ENCODE results near the gene ERGIC1. TPM values are rescaled to one million over a fixed set of nuclear protein-coding genes. Genes with fewer than 3 reads are reported as not detected.

The ERGIC1 gene
- total RNA-seq, 1 experiment from 2014 or later: 159 TPM

- no peak for DNase-seq (ENCODE audit: low spot score)
These were observed 65.4 kb downstream of the ERGIC1 start for GRCh38 chr5:172899436-172899835.

DNA sequence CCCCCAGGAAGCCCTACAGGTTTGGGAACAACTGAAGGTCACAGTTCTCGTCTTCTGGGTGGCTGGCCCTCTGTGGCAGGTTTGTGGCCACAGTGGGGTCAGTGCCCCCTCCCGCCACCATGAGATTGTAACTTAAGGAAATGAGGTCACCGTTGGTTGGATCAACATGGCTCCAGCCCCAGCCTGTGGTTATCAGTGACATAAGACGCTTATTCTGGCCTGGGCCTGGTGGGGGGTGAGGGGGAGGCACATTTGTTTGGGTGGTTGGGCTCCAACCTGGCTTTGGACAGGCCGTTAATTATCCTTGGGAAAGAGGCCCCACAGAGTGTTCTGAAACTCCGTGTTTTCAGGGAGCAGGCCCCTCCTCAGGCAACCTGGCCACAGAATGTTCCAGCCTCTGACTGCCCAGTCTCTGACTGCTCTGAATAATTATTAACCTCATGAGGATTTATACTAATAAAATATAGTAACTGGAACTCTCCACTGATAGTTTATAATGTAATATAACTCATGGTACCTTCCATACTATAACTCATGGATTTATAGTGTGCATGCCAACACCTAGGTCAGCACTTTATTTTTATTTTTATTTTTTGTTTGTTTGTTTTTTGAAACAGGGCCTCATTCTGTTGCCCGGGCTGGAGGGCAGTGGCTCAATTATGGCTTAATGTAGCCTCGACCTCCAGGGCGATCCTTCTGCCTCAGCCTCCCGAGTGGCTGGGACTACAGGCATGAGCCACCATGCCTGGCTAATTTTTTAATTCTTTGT is 67.1 kb downstream of the ERGIC1 start:
- DNase-seq (ENCODE audit: low spot score): no peak

DNA sequence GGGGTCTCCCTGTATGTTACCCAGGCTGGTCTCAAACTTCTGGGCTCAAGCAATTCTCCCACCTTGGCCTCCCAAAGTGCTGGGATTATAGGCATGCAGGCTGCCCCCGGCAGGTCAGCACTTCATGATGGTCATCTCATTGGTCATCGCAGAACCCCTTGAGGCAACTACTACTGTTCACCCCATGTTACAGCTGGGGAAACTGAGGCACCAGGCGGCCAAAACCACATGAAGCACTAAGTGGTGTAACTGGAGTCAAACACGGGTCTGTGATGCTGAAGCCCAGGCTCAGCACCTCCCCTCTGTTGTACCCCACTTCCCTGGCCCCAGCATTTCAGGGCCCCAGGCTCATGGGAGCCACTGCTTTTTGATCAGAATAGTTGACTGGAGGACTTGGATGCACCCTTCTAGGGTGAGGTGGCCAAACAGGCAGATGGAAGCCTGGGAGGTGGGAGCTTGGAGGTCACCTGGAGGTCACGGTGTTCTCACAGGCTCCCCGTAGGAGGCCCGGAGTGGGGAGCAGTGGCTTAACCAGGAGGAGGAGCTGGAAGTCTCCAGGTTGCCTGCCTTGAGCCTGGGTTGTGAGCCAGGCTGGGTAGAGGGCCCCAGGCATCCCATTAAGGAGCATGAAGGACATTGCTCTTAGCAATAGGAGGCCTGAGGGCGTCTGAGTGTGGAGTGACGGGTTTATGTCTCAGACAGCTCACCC is 67.9 kb downstream of the ERGIC1 start:
- no peak for DNase-seq (ENCODE audit: low spot score)

- peak; percentile 52 for DNase-seq (ENCODE audit: low spot score)
These were observed 68.7 kb downstream of the ERGIC1 start for GRCh38 chr5:172902497-172903472.

DNA sequence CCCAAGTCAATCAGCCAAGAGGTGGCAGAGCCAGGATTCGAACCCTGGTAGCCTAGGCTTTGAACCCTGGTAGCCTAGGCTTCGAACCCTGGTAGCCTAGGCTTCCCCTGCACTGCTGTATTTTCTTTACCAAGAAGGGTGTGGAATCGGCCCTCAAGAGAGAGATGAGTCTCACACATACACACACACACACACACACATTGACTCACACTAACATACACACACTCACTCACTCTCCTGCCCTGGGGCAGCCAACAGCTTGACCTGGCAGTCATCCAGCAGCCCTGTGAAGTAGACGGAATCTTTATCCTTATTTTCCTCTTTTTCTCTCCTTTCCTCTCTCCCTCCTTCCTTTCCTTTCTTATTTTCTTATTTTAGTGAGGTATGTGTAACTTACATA is 69.7 kb downstream of the ERGIC1 start:
- DNase-seq (ENCODE audit: low spot score): peak; percentile 62

- DNase-seq (ENCODE audit: low spot score): no peak
These were observed 70.2 kb downstream of the ERGIC1 start for GRCh38 chr5:172904312-172904642.

DNA sequence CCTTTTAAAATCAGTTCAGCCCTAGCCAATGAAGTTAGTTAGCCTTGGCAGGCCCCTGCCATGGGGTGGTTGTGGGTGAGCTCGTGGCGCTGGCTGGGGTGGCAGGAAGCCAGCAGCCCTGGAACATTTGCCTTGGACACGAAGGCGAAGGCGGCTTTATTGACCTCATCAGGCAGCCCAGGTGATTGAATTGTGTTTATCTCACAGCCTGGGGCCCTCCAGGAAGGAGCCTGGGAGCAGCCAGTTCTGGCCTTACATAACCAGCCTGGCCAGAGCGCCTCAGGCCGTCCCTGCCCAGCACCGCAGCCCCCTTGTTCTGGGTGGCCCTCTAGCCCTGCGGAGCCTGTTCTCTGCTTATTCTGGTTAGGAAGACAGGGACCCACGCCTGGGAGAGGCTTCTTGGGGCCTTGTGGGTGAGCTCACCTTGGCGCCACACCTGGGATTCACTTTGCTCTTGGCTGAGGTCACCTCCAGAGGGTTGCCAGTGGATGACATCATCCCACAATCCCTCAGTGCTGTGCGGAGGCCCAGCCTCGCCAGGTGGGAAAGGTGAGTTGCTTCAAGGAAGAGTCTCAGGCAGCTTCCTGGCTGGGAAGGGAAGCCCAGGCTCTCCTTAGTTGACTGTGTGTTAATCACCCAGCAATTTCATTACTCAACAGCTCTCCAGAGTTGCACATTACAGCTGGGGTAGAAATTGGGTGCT is 70.7 kb downstream of the ERGIC1 start:
- peak; percentile 93 for DNase-seq (ENCODE audit: low spot score)

DNA sequence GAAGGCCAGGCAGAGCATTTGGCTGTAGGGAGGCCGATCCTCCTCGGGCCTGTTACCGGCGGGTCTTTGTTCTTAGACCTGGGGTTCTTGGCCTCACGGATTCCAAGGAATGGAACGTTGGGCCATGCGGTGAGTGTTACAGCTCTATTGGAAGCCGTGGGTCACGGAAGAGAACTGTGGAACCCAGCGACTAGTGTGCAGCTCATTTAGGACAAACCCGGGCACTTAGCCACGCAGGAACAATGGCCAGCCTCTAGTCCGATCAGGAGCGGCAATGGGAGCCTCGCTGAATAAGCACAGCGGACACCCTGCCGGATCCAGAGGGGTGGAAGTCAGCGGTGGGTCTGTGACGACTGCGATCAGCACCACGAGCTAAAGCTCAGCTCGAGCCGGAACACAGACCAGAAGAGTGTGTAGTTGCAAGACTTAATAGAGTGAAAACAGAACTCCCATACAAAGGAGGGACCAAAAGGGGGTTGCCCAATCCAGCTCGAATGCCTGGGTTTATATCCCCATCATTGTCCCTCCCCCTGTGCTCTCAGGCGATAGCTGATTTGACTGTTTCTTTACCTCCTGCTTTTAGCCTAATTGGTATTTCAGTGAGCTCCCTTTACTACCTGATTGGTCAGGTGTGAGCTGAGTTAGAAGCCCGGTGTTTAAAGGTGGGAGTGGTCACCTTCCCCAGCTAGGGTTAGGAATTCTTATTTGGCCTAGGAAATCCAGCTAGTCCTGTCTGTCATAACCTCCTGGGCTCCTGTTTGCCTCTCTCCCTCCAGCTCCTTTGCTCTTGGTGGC is 71.5 kb downstream of the ERGIC1 start:
- DNase-seq (ENCODE audit: low spot score): no peak

DNA sequence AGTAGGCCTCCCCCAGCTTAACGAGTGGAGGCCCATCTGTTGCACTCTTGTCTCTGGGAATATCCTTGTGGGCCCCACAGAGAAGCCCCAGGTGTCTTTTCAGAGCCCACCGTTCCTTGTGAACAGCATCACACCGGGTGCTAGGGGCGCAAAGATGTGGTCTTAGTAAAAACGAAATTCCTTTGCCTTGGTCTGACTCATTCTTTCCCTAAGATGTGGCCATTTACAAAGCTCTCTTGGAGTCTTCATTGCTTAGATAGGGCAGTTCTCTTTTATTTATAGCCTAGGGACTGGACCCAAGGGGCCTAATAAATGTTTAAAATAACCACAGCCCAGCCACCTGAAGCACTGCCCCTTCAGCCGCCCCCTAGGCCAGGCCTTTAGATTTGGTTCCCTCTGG is 72.4 kb downstream of the ERGIC1 start:
- no peak for DNase-seq (ENCODE audit: low spot score)

DNA sequence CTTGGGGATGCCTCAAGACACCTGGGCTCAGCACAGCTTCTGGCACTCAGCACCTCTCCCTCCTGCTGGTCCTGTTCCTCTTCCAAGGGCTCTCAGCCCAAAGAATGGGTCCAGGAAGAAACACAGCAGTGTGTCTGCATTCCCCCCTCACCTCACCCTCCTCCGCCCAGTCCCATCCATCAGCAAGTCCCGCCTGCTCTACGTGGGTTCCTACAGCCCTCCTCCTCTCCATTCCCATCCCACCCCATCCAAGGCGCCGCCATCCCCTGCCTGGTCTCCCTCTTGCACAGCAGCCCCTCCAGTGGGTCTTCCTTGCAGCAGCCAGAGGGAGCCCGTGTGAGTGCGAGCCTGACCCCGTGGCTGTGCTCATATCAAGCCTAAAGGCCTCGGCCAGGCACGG is 72.8 kb downstream of the ERGIC1 start:
- no peak for DNase-seq (ENCODE audit: low spot score)

GRCh38 chr5:172907657-172908056 is 73.6 kb downstream of the ERGIC1 start:
- DNase-seq (ENCODE audit: low spot score): no peak

DNA sequence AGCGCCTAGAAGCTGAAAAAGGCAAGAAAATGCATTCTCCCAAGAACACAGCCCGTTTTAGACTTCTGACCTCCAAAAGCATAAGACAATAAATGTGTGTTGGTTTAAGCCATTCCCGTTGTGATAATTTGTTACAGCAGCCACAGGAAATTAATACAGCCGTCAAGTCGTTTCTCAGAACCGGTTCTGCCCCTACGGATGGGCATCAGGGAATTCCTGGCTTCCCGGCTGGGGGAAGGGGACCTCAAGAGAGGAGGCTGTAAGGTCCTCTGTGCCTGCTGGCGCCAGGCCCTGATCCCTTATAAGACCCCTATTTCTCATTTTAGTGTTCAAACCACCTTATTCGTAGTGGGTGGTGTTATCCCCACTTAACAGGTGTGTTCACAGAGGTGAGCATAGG is 74.6 kb downstream of the ERGIC1 start:
- no peak for DNase-seq (ENCODE audit: low spot score)

DNA sequence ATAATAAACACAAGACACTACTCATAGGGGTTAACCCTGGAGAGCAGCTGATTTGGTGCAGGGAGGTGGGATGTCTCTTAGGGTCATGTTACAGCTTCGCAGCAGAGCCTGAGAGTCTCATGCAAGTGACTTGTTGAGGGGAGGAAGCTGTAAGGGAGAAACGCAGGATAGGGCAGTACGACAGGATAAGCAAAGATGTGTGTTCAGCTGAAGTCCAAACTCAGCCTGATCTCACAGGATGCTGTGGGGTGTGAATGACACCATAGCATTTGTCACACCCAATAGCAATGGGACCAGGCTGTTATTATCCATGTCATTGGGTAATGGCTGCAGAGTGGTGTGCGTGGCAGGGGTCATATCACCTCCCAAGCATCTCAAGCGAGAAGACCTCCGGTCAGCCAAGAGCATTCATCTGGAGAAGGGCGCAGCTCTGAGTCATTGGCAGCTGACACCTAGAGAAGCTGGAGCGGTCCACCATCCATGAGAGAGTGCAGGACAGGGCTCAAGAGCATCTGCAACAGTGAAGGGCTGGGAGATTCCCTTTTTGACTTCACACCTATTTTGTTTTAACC is 76.0 kb downstream of the ERGIC1 start:
- DNase-seq (ENCODE audit: low spot score): no peak

DNA sequence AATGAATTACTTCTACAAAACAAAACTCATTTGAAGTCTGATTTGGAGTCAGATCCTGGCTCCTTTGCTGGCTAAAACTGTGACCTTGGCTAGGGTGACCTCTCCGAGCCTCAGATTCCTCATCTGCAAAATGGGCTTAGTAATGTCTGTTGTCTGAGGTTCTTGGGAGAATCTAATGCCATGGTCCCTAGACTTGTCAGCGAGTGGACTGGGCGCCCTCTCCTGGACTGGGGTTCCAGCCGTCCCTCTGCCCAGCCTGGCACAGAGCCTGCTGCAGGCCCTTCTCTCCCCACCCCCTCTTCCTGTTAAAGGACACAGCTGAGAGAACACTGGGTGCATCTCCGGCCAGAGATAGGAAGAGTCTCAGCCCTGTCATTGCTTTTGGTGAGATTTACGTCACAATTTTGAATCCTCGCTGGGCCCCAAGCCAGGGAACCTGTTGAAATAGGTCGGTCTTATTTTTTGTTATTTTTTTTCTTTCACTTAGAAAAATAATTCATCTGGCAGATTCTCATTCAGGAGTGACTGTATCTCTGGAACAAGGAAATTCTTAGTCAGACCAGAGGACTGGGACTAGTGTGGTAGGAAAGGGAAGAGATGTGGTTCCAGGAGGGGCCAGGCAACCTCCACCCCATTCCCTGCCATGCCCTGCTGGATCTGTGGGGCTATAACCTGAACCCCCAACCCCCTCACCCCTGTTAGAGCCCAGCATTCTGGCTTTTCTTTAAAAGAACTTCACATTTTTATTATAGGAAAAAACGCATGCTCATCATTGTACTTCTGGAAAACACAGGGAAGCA is 77.0 kb downstream of the ERGIC1 start:
- peak; percentile 69 for DNase-seq (ENCODE audit: low spot score)

DNA sequence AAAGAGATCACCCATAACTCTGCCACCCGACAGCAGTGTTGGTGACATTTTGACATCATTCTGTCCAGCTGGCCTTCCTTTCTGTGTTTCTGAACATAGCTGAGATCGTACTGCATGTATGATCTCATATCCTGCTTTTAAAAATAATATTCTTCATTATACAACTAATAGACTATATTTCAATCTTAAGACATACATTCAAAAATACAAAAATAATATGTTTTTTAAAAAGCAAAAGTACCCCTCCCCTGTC is 77.5 kb downstream of the ERGIC1 start:
- DNase-seq (ENCODE audit: low spot score): no peak

GRCh38 chr5:172911976-172912375 is 77.9 kb downstream of the ERGIC1 start:
- no peak for DNase-seq (ENCODE audit: low spot score)

GRCh38 chr5:172913117-172913850 is 79.2 kb downstream of the ERGIC1 start:
- DNase-seq (ENCODE audit: low spot score): no peak

- DNase-seq (ENCODE audit: low spot score): no peak
These were observed 81.5 kb downstream of the ERGIC1 start for GRCh38 chr5:172915514-172915913.
